ENCODE measurements around the gene SLC7A9.

- TF ChIP-seq POLR2A (IDR thresholded peaks at IDR 0.05) (no peak), CTCF (IDR thresholded peaks at IDR 0.05) (no peak)
Observed at GRCh38 chr19:32809254-32809653, 60.3 kb downstream of the SLC7A9 start.
